Calu3 (cell line): ENCODE measurements around the gene VPS13D. TPM values are rescaled to one million over a fixed set of nuclear protein-coding genes. Genes with fewer than 3 reads are reported as not detected.

Experiments
- BruUV-seq: library from RNA; stranded (reverse); fragments of 400-500 nt; replicated peaks from 2 replicates; lab custom pipeline; 2021; lab: Mats Ljungman, UMichigan
- CTCF ChIA-PET: fragments of 300-600 bp; sonication (Branson Sonifier 250); formaldehyde crosslinking; loops from one replicate; lab custom pipeline; 2022; ENCODE audit warnings: antibody characterized with exemption; lab: Charles Lee
- DNase-seq: peaks from one replicate; pipeline ENCODE4 v3.0.0; 2022
- H3K27ac Mint-ChIP-seq: one replicate; pipeline ENCODE4 v1.8.0; 2022; ENCODE audit warnings: mixed read lengths; ENCODE audit not compliant: unreplicated experiment
- H3K27me3 Mint-ChIP-seq: one replicate; pipeline ENCODE4 v1.8.0; 2022; ENCODE audit warnings: mixed read lengths; ENCODE audit not compliant: unreplicated experiment
- H3K36me3 Mint-ChIP-seq: one replicate; pipeline ENCODE4 v1.8.0; 2022; ENCODE audit warnings: mild to moderate bottlenecking, moderate library complexity, mixed read lengths; ENCODE audit not compliant: insufficient read depth, unreplicated experiment
- H3K4me1 Mint-ChIP-seq: one replicate; pipeline ENCODE4 v1.8.0; 2022; ENCODE audit warnings: mild to moderate bottlenecking, low read depth, mixed read lengths; ENCODE audit not compliant: unreplicated experiment
- H3K4me3 Mint-ChIP-seq: one replicate; pipeline ENCODE4 v1.8.0; 2022; ENCODE audit warnings: mild to moderate bottlenecking, low read depth, moderate library complexity, mixed read lengths; ENCODE audit not compliant: unreplicated experiment
- H3K9me3 Mint-ChIP-seq: one replicate; pipeline ENCODE4 v1.8.0; 2022; ENCODE audit warnings: low read depth, mixed read lengths; ENCODE audit not compliant: unreplicated experiment
- intact Hi-C: fragments of 100-400 bp; cut with micrococcal nuclease; formaldehyde crosslinking; loops from one replicate; pipeline ENCODE4 v1.10.0; 2022; ENCODE audit not compliant: unreplicated experiment
- total RNA-seq: library from RNA; stranded (reverse); gene quantifications from 2 replicates; pipeline ENCODE4 v1.2.3, GENCODE V29; 2022
- TF ChIP-seq, protein P1 (sequence below): fragments of 200-600 bp; IDR thresholded peaks from one replicate; pipeline ENCODE4 v1.8.0; 2022; ENCODE audit warnings: antibody characterized with exemption; ENCODE audit not compliant: unreplicated experiment

Gene VPS13D
- total RNA-seq, 1 experiment from 2014 or later: 30.6 TPM

- TF ChIP-seq, protein P1, sequence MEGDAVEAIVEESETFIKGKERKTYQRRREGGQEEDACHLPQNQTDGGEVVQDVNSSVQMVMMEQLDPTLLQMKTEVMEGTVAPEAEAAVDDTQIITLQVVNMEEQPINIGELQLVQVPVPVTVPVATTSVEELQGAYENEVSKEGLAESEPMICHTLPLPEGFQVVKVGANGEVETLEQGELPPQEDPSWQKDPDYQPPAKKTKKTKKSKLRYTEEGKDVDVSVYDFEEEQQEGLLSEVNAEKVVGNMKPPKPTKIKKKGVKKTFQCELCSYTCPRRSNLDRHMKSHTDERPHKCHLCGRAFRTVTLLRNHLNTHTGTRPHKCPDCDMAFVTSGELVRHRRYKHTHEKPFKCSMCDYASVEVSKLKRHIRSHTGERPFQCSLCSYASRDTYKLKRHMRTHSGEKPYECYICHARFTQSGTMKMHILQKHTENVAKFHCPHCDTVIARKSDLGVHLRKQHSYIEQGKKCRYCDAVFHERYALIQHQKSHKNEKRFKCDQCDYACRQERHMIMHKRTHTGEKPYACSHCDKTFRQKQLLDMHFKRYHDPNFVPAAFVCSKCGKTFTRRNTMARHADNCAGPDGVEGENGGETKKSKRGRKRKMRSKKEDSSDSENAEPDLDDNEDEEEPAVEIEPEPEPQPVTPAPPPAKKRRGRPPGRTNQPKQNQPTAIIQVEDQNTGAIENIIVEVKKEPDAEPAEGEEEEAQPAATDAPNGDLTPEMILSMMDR: no peak
- intact Hi-C loops: no loop called here
- CTCF ChIA-PET: no interaction called here
- DNase-seq: no peak
- H3K4me1 Mint-ChIP-seq: peaks cover 14% of the 10 kb centered on the region
- peaks cover 3% of the 10 kb centered on the region for H3K9me3 Mint-ChIP-seq
- H3K27me3 Mint-ChIP-seq: no peaks in the 10 kb centered on the region
- H3K4me3 Mint-ChIP-seq: no peak overlapping the region
- no TSS peak for BruUV-seq
- no peak overlapping the region for H3K27ac Mint-ChIP-seq
- H3K36me3 Mint-ChIP-seq: peaks cover 4% of the 10 kb centered on the region
These were observed 213.3 kb downstream of the VPS13D start for GRCh38 chr1:12443151-12443550.

DNA sequence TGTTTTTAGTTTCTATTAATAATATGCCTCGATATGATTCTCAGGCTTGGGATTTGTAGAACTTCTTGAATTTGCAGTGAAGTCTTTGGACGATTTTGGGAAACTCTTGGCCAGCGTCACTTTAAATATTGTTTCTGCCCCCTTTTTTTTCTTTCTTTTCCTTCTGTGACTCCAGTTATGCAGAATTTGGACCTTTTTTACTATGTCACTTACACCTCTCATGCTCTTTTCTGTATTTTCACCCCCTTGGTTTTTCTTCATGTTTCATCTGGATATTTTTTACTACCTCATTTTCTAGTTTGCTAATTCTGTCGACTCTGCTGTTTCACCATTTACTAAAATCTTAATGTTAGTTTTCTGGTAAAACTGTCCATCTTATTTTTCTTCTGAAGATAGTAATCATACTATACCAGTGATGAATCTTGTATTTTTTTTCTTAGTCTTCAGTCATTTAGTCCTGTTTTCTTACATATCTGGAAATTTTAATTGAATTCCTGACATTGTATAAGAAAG lies 214.6 kb downstream of the VPS13D start:
- BruUV-seq: no TSS peak
- DNase-seq: no peak
- TF ChIP-seq, protein P1: no peak
- CTCF ChIA-PET: no interaction called here
- H3K36me3 Mint-ChIP-seq: peaks cover 4% of the 10 kb centered on the region
- no peaks in the 10 kb centered on the region for H3K27me3 Mint-ChIP-seq
- H3K27ac Mint-ChIP-seq: no peak overlapping the region
- no peak overlapping the region for H3K4me3 Mint-ChIP-seq
- intact Hi-C loops: no loop called here
- peaks cover 2% of the 10 kb centered on the region for H3K4me1 Mint-ChIP-seq
- H3K9me3 Mint-ChIP-seq: peaks cover 3% of the 10 kb centered on the region

GRCh38 chr1:12445257-12445656 lies 215.4 kb downstream of the VPS13D start:
- TF ChIP-seq, protein P1: no peak
- H3K36me3 Mint-ChIP-seq: peaks cover 4% of the 10 kb centered on the region
- BruUV-seq: no TSS peak
- DNase-seq: no peak
- no peak overlapping the region for H3K4me3 Mint-ChIP-seq
- H3K4me1 Mint-ChIP-seq: no peaks in the 10 kb centered on the region
- peaks cover 3% of the 10 kb centered on the region for H3K9me3 Mint-ChIP-seq
- CTCF ChIA-PET: no interaction called here
- H3K27me3 Mint-ChIP-seq: no peaks in the 10 kb centered on the region
- intact Hi-C loops: no loop called here
- no peak overlapping the region for H3K27ac Mint-ChIP-seq

GRCh38 chr1:12446593-12446992 lies 216.8 kb downstream of the VPS13D start:
- peaks cover 3% of the 10 kb centered on the region for H3K9me3 Mint-ChIP-seq
- intact Hi-C loops: no loop called here
- CTCF ChIA-PET: no interaction called here
- H3K27me3 Mint-ChIP-seq: no peaks in the 10 kb centered on the region
- H3K4me1 Mint-ChIP-seq: no peaks in the 10 kb centered on the region
- peaks cover 4% of the 10 kb centered on the region for H3K36me3 Mint-ChIP-seq
- H3K27ac Mint-ChIP-seq: no peak overlapping the region
- DNase-seq: no peak
- TF ChIP-seq, protein P1: no peak
- H3K4me3 Mint-ChIP-seq: no peak overlapping the region
- no TSS peak for BruUV-seq
